ENCODE measurements around the gene OPA1. TPM values are rescaled to one million over a fixed set of nuclear protein-coding genes. Genes with fewer than 3 reads are reported as not detected.
A peak's percentile ranks its signal among the peaks of the same experiment; 100 is the strongest.

The OPA1 gene
- total and polyA plus RNA-seq, 4 donors, result 51.9 to 124 (median 88.3) TPM

GRCh38 chr3:193559100-193559499 is 33.9 kb upstream of the OPA1 start:
- DNase-seq (ENCODE audit: low read depth in 4 of 6, low spot score in 6 of 6), result no peak
- no peaks in the 10 kb centered on the region for H3K9me3 ChIP-seq (ENCODE audit: control insufficient read depth, insufficient read depth, low read length)
- H3K27ac ChIP-seq (ENCODE audit: low read depth, low read length), result no peak overlapping the region
- no peaks in the 10 kb centered on the region for H3K27me3 ChIP-seq (ENCODE audit: control insufficient read depth, insufficient read depth, low read length)
- H3K4me3 ChIP-seq (ENCODE audit: low read depth, low read length), result no peak overlapping the region
- peaks cover 13% of the 10 kb centered on the region for H3K4me1 ChIP-seq (ENCODE audit: control insufficient read depth, insufficient read depth, low read length)
- no peaks in the 10 kb centered on the region for H3K36me3 ChIP-seq (ENCODE audit: control insufficient read depth, insufficient read depth, low read length)

- Histone ChIP-seq H3K27me3 (ENCODE audit: control insufficient read depth, insufficient read depth, low read length) (no peaks in the 10 kb centered on the region), H3K4me1 (ENCODE audit: control insufficient read depth, insufficient read depth, low read length) (peaks cover 13% of the 10 kb centered on the region), H3K36me3 (ENCODE audit: control insufficient read depth, insufficient read depth, low read length) (no peaks in the 10 kb centered on the region), H3K4me3 (ENCODE audit: low read depth, low read length) (no peak overlapping the region), H3K27ac (ENCODE audit: low read depth, low read length) (no peak overlapping the region), H3K9me3 (ENCODE audit: control insufficient read depth, insufficient read depth, low read length) (no peaks in the 10 kb centered on the region)
- DNase-seq (ENCODE audit: low read depth in 4 of 6, low spot score in 6 of 6), result no peak
- WGBS (ENCODE audit: insufficient coverage), result 100% methylated on average over 1 of the region's 4 CpGs
These were observed 32.9 kb upstream of the OPA1 start for GRCh38 chr3:193560091-193560490.

- DNase-seq (ENCODE audit: low read depth in 4 of 6, low spot score in 6 of 6), result peak in 1 of 6 donors; percentile 66
- WGBS (ENCODE audit: insufficient coverage), result 33% methylated on average over 4 of the region's 4 CpGs
These were observed 32.1 kb upstream of the OPA1 start for GRCh38 chr3:193560870-193561269.

GRCh38 chr3:193563426-193563825 is 29.6 kb upstream of the OPA1 start:
- H3K27me3 ChIP-seq (ENCODE audit: control insufficient read depth, insufficient read depth, low read length), result no peaks in the 10 kb centered on the region
- H3K36me3 ChIP-seq (ENCODE audit: control insufficient read depth, insufficient read depth, low read length), result no peaks in the 10 kb centered on the region
- WGBS (ENCODE audit: insufficient coverage), result no CpG with 5 or more reads among the region's 3 CpGs
- no peak overlapping the region for H3K27ac ChIP-seq (ENCODE audit: low read depth, low read length)
- no peak overlapping the region for H3K4me3 ChIP-seq (ENCODE audit: low read depth, low read length)
- DNase-seq (ENCODE audit: low read depth in 4 of 6, low spot score in 6 of 6), result no peak
- H3K9me3 ChIP-seq (ENCODE audit: control insufficient read depth, insufficient read depth, low read length), result no peaks in the 10 kb centered on the region
- peaks cover 13% of the 10 kb centered on the region for H3K4me1 ChIP-seq (ENCODE audit: control insufficient read depth, insufficient read depth, low read length)

More at GRCh38 chr3:193560870-193561269, 32.1 kb upstream of the OPA1 start:
- Histone ChIP-seq H3K4me3 (ENCODE audit: low read depth, low read length) (no peak overlapping the region), H3K27ac (ENCODE audit: low read depth, low read length) (no peak overlapping the region), H3K36me3 (ENCODE audit: control insufficient read depth, insufficient read depth, low read length) (no peaks in the 10 kb centered on the region), H3K9me3 (ENCODE audit: control insufficient read depth, insufficient read depth, low read length) (no peaks in the 10 kb centered on the region), H3K27me3 (ENCODE audit: control insufficient read depth, insufficient read depth, low read length) (no peaks in the 10 kb centered on the region), H3K4me1 (ENCODE audit: control insufficient read depth, insufficient read depth, low read length) (peaks cover 13% of the 10 kb centered on the region)

- Histone ChIP-seq H3K4me3 (ENCODE audit: low read depth, low read length) (no peak overlapping the region), H3K27ac (ENCODE audit: low read depth, low read length) (no peak overlapping the region), H3K36me3 (ENCODE audit: control insufficient read depth, insufficient read depth, low read length) (no peaks in the 10 kb centered on the region), H3K9me3 (ENCODE audit: control insufficient read depth, insufficient read depth, low read length) (no peaks in the 10 kb centered on the region), H3K4me1 (ENCODE audit: control insufficient read depth, insufficient read depth, low read length) (peaks cover 13% of the 10 kb centered on the region), H3K27me3 (ENCODE audit: control insufficient read depth, insufficient read depth, low read length) (no peaks in the 10 kb centered on the region)
- 50% methylated on average over 1 of the region's 1 CpG for WGBS (ENCODE audit: insufficient coverage)
- DNase-seq (ENCODE audit: low read depth in 4 of 6, low spot score in 6 of 6), result peak in 1 of 6 donors; percentile 55
These were observed 29.0 kb upstream of the OPA1 start for GRCh38 chr3:193564012-193564411.

GRCh38 chr3:193569119-193569518 is 23.9 kb upstream of the OPA1 start:
- no peak for DNase-seq (ENCODE audit: low read depth in 4 of 6, low spot score in 6 of 6)
- no peaks in the 10 kb centered on the region for H3K9me3 ChIP-seq (ENCODE audit: control insufficient read depth, insufficient read depth, low read length)
- H3K27ac ChIP-seq (ENCODE audit: low read depth, low read length), result no peak overlapping the region
- WGBS (ENCODE audit: insufficient coverage), result no CpG with 5 or more reads among the region's 2 CpGs
- no peaks in the 10 kb centered on the region for H3K27me3 ChIP-seq (ENCODE audit: control insufficient read depth, insufficient read depth, low read length)
- no peaks in the 10 kb centered on the region for H3K4me1 ChIP-seq (ENCODE audit: control insufficient read depth, insufficient read depth, low read length)
- H3K4me3 ChIP-seq (ENCODE audit: low read depth, low read length), result no peak overlapping the region
- no peaks in the 10 kb centered on the region for H3K36me3 ChIP-seq (ENCODE audit: control insufficient read depth, insufficient read depth, low read length)

- H3K27me3 ChIP-seq (ENCODE audit: control insufficient read depth, insufficient read depth, low read length), result no peaks in the 10 kb centered on the region
- no peaks in the 10 kb centered on the region for H3K9me3 ChIP-seq (ENCODE audit: control insufficient read depth, insufficient read depth, low read length)
- 15% methylated on average over 7 of the region's 10 CpGs for WGBS (ENCODE audit: insufficient coverage)
- no peak overlapping the region for H3K27ac ChIP-seq (ENCODE audit: low read depth, low read length)
- H3K4me1 ChIP-seq (ENCODE audit: control insufficient read depth, insufficient read depth, low read length), result no peaks in the 10 kb centered on the region
- H3K4me3 ChIP-seq (ENCODE audit: low read depth, low read length), result no peak overlapping the region
- no peaks in the 10 kb centered on the region for H3K36me3 ChIP-seq (ENCODE audit: control insufficient read depth, insufficient read depth, low read length)
- peak in 3 of 6 donors; percentile 68 to 95 (median 90) for DNase-seq (ENCODE audit: low read depth in 4 of 6, low spot score in 6 of 6)
These were observed 20.5 kb upstream of the OPA1 start for GRCh38 chr3:193572426-193572908.

GRCh38 chr3:193573403-193574191 is 19.4 kb upstream of the OPA1 start:
- no peaks in the 10 kb centered on the region for H3K9me3 ChIP-seq (ENCODE audit: control insufficient read depth, insufficient read depth, low read length)
- H3K4me3 ChIP-seq (ENCODE audit: low read depth, low read length), result no peak overlapping the region
- no peaks in the 10 kb centered on the region for H3K36me3 ChIP-seq (ENCODE audit: control insufficient read depth, insufficient read depth, low read length)
- no peak overlapping the region for H3K27ac ChIP-seq (ENCODE audit: low read depth, low read length)
- DNase-seq (ENCODE audit: low read depth in 4 of 6, low spot score in 6 of 6), result no peak
- H3K27me3 ChIP-seq (ENCODE audit: control insufficient read depth, insufficient read depth, low read length), result no peaks in the 10 kb centered on the region
- 80% methylated on average over 2 of the region's 4 CpGs for WGBS (ENCODE audit: insufficient coverage)
- no peaks in the 10 kb centered on the region for H3K4me1 ChIP-seq (ENCODE audit: control insufficient read depth, insufficient read depth, low read length)

- Histone ChIP-seq H3K9me3 (ENCODE audit: control insufficient read depth, insufficient read depth, low read length) (no peaks in the 10 kb centered on the region), H3K4me3 (ENCODE audit: low read depth, low read length) (no peak overlapping the region), H3K27ac (ENCODE audit: low read depth, low read length) (no peak overlapping the region), H3K27me3 (ENCODE audit: control insufficient read depth, insufficient read depth, low read length) (no peaks in the 10 kb centered on the region), H3K4me1 (ENCODE audit: control insufficient read depth, insufficient read depth, low read length) (no peaks in the 10 kb centered on the region), H3K36me3 (ENCODE audit: control insufficient read depth, insufficient read depth, low read length) (no peaks in the 10 kb centered on the region)
- DNase-seq (ENCODE audit: low read depth in 4 of 6, low spot score in 6 of 6), result no peak
- WGBS (ENCODE audit: insufficient coverage), result 67% methylated on average over 1 of the region's 2 CpGs
These were observed 18.4 kb upstream of the OPA1 start for GRCh38 chr3:193574488-193575070.

GRCh38 chr3:193585530-193585929 is 7.5 kb upstream of the OPA1 start:
- Histone ChIP-seq H3K4me1 (ENCODE audit: control insufficient read depth, insufficient read depth, low read length) (no peaks in the 10 kb centered on the region), H3K9me3 (ENCODE audit: control insufficient read depth, insufficient read depth, low read length) (no peaks in the 10 kb centered on the region), H3K27ac (ENCODE audit: low read depth, low read length) (no peak overlapping the region), H3K36me3 (ENCODE audit: control insufficient read depth, insufficient read depth, low read length) (no peaks in the 10 kb centered on the region), H3K4me3 (ENCODE audit: low read depth, low read length) (no peak overlapping the region), H3K27me3 (ENCODE audit: control insufficient read depth, insufficient read depth, low read length) (no peaks in the 10 kb centered on the region)
- no peak for DNase-seq (ENCODE audit: low read depth in 4 of 6, low spot score in 6 of 6)
- WGBS (ENCODE audit: insufficient coverage), result 60% methylated on average over 1 of the region's 9 CpGs
